ENCODE measurements around the gene PRLH. TPM values are rescaled to one million over a fixed set of nuclear protein-coding genes. Genes with fewer than 3 reads are reported as not detected.
"Not testable (repeated sequence)": the region's sequence is repeated elsewhere in the genome, so short reads cannot be mapped to it uniquely, and the experiment has no call there.

Gene PRLH
- total RNA-seq, 4 donors from 2014 or later, result not detected

- Histone ChIP-seq H3K27ac (peak overlapping the region; percentile 73 to 88 (median 85)), H3K4me1 (peaks cover 0 to 75% (median 24%) of the 10 kb centered on the region in 3 donors), H3K4me3 (no peak overlapping the region), H3K27me3 (no peaks in the 10 kb centered on the region), H3K9me3 (no peaks in the 10 kb centered on the region), H3K36me3 (no peaks in the 10 kb centered on the region)
- WGBS, 2 donors (ENCODE audit: low coverage in 1 of 2), result 93 to 96% methylated on average over 8 to 9 of the region's 17 CpGs
- no peak for ATAC-seq
- TF ChIP-seq CTCF (IDR thresholded peaks at IDR 0.05) (no peak), EP300 (IDR thresholded peaks at IDR 0.05) (no peak), POLR2A (IDR thresholded peaks at IDR 0.05) (no peak), POLR2AphosphoS5 (IDR thresholded peaks at IDR 0.05) (no peak)
Measured at GRCh38 chr2:237593596-237594320, 27.4 kb downstream of the PRLH start.

- 21 to 69% methylated on average over 4 to 5 of the region's 5 CpGs for WGBS, 2 donors (ENCODE audit: low coverage in 1 of 2)
- ATAC-seq, result peak; percentile 54
- Histone ChIP-seq H3K36me3 (no peaks in the 10 kb centered on the region), H3K4me1 (peaks cover 0 to 83% (median 24%) of the 10 kb centered on the region in 3 donors), H3K4me3 (no peak overlapping the region), H3K27me3 (no peaks in the 10 kb centered on the region), H3K9me3 (no peaks in the 10 kb centered on the region), H3K27ac (peak overlapping the region; percentile 73 to 88 (median 85))
- TF ChIP-seq POLR2AphosphoS5 (IDR thresholded peaks at IDR 0.05), result no peak
Measured at GRCh38 chr2:237594514-237594871, 28.1 kb downstream of the PRLH start.

DNA sequence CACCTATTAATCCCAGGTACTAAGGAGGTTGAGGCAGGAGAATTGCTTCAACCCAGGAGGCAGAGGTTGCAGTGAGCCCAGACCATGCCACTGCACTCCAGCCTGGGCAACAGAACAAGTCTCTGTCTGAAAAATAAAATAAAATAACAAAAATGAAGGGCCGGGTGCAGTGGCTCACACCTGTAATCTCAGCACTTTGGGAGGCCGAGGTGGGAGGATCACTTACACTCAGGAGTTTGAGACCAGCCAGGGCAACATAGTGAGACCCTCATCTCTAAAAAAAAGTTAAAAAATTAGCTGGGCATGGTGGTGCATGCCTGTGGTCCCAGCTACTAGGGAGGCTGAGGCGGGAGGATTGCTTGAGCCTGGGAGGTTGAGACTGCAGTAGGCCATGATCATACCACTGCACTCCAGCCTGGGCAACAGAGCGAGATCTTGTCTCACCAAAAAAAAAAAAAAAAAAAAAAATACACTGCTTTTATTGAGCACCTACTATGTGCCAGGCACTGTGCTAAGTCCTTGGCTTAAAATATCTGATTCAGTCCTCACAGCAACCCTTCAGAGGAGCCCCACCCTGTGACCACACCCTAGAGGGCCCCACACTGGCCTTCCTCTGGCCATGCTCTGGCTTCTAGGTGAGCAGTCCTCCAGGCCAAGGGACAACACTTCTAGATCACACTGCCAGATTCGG is 29.6 kb downstream of the PRLH start:
- Histone ChIP-seq H3K4me1 (peaks cover 0 to 84% (median 24%) of the 10 kb centered on the region in 3 donors), H3K27ac (peak overlapping the region in 3 of 4 donors; percentile 85 to 88 (median 88))
- ATAC-seq, H3K4me3 ChIP-seq, H3K27me3 ChIP-seq, H3K36me3 ChIP-seq, H3K9me3 ChIP-seq: not testable (repeated sequence)
- 98% methylated on average over 5 of the region's 5 CpGs; no CpG with 5 or more reads in 1 of the 2 donors for WGBS, 2 donors (ENCODE audit: low coverage in 1 of 2)

DNA sequence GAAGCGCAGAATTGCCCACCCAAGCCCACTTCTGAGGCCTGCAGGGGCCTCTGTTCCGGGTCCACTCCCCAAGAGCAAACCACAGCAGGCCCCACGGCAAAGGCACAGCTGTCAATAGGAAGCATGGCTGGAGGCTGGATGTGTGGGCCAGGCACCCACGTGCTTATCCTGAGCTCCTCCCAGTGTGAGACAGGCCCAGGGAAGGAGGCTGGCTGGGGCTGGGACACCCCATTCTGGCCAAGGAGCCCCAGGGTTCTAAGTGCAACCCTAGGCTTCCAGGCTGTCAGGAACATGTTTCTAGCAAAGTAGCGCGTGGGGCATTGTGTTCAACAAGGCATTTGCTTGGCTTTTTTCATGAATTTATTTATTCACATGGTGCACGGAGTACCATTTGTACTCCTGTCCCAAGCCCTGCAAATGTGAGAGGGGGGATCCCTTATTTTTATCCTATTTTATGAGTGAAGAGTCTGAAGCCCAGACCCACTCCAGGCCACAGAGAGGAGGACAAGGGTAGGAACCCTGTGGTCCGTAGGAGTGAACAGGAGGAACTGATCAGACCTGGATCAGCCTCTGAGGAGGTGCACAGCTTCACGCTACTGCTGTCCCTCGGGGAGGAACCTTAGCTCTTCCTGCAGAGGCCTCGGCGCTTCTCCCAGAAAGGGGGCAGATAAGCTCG is 30.3 kb downstream of the PRLH start:
- Histone ChIP-seq H3K27ac (peak overlapping the region in 2 of 4 donors; percentile 47 to 88), H3K4me1 (peaks cover 0 to 84% (median 23%) of the 10 kb centered on the region in 3 donors), H3K4me3 (no peak overlapping the region), H3K27me3 (no peaks in the 10 kb centered on the region), H3K9me3 (no peaks in the 10 kb centered on the region), H3K36me3 (no peaks in the 10 kb centered on the region)
- no peak for ATAC-seq
- TF ChIP-seq EP300 (IDR thresholded peaks at IDR 0.05) (no peak), CTCF (IDR thresholded peaks at IDR 0.05) (no peak), POLR2AphosphoS5 (IDR thresholded peaks at IDR 0.05) (no peak), POLR2A (IDR thresholded peaks at IDR 0.05) (no peak)
- 72% methylated on average over 4 of the region's 13 CpGs; no CpG with 5 or more reads in 1 of the 2 donors for WGBS, 2 donors (ENCODE audit: low coverage in 1 of 2)

DNA sequence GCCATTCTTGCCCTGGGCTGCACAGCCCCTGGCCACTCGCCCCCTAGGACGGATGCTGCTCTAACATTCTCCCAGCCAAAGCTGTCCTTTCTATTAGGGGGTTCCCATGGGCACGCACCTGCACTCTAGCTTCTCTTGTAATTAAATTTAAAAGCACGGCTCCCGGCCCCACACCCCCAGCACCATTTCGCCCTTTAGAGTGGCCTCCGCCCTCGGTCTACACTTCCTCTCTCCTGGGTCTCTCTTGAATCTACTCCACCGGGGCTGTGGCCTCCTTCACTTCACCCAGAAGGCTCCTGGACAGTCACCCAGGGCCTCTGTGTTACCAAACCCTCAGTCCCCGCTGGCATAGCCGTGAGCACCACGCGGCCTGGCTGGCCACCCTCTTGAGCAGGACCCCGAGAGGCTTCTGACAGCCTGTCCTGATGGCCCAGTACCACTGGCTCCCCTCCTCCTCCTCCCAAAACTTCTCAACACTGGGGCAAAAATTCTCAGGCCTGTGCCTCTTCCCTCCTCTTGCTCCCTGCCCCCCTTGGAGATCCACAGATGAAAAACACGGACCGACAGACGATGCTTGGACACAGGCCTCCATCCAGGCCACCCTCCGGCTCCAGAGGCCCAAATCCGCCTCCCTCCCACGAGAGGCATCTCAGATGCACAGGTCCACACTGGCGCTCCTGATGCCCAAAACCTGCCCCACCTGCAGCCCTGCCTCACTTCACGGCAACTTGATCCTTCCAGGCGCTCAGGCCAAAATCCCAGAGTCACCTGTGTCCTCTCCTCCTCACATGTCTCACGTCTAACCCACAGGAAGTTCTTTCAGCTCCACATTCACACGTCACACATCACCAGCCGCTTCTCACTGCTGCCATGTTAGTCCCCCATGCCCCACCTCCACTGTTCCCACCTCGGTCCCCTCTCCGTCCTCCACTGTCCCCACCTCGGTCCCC is 31.1 kb downstream of the PRLH start:
- Histone ChIP-seq H3K4me3 (no peak overlapping the region), H3K27me3 (no peaks in the 10 kb centered on the region), H3K27ac (peak overlapping the region in 3 of 4 donors; percentile 7 to 88 (median 47)), H3K36me3 (no peaks in the 10 kb centered on the region), H3K4me1 (peaks cover 0 to 86% (median 23%) of the 10 kb centered on the region in 3 donors), H3K9me3 (no peaks in the 10 kb centered on the region)
- no peak for ATAC-seq
- TF ChIP-seq POLR2AphosphoS5 (IDR thresholded peaks at IDR 0.05) (no peak), EP300 (IDR thresholded peaks at IDR 0.05) (no peak), POLR2A (IDR thresholded peaks at IDR 0.05) (no peak), CTCF (IDR thresholded peaks at IDR 0.05) (no peak)
- WGBS, 2 donors (ENCODE audit: low coverage in 1 of 2), result 88 to 93% methylated on average over 8 to 22 of the region's 29 CpGs

Data from gastroesophageal sphincter (tissue), 4 donors.